CD4-positive, alpha-beta memory T cell (primary cell): ENCODE measurements around the gene PRIMA1. TPM values are rescaled to one million over a fixed set of nuclear protein-coding genes. Genes with fewer than 3 reads are reported as not detected.

Source experiments
- CTCF ChIA-PET: fragments of 350-600 bp; sonication (Branson Sonifier 250); formaldehyde crosslinking; loops from one replicate; lab custom pipeline; 2021; ENCODE audit warnings: inconsistent platforms; ENCODE audit not compliant: partially characterized antibody; lab: Charles Lee
- POLR2A ChIA-PET: fragments of 350-600 bp; sonication (Branson Sonifier 250); formaldehyde crosslinking; loops from one replicate; lab custom pipeline; 2021; ENCODE audit not compliant: partially characterized antibody; lab: Charles Lee
- DNase-seq, 5 donors: peaks; one replicate each; pipeline versions ENCODE4 v3.0.0 to v3.0.0-alpha.2; 2020 to 2022; ENCODE audit warnings: mixed read lengths in 1 of 5
- H3K27ac ChIP-seq: one replicate; pipeline ENCODE4 v1.7.0; 2013; ENCODE audit warnings: low read depth, low read length
- H3K27me3 ChIP-seq: 2 replicates; pipeline ENCODE4 v1.7.0; 2013; ENCODE audit warnings: mild to moderate bottlenecking, low read length, moderate library complexity; ENCODE audit not compliant: insufficient read depth
- H3K36me3 ChIP-seq: 2 replicates; pipeline ENCODE4 v1.7.0; 2013; ENCODE audit warnings: mild to moderate bottlenecking, low read length, moderate library complexity; ENCODE audit not compliant: insufficient read depth
- H3K4me1 ChIP-seq: 2 replicates; pipeline ENCODE4 v1.7.0; 2013; ENCODE audit warnings: mild to moderate bottlenecking, low read length, moderate library complexity; ENCODE audit not compliant: insufficient read depth
- H3K4me3 ChIP-seq, 2 donors: one replicate each; pipeline ENCODE4 v1.7.0; 2013; ENCODE audit warnings: low read length in 2 of 2, mild to moderate bottlenecking in 1 of 2
- H3K9me3 ChIP-seq, 2 donors: one replicate each; pipeline ENCODE4 v1.7.0; 2013; ENCODE audit warnings: low read length in 2 of 2, control low read depth in 1 of 2; ENCODE audit not compliant: control insufficient read depth in 1 of 2
- H3K27ac Mint-ChIP-seq, 7 donors: one replicate each; pipeline ENCODE4 v1.8.0; 2020 to 2021; ENCODE audit warnings: mixed read lengths in 7 of 7, mild to moderate bottlenecking in 6 of 7, inconsistent platforms in 3 of 7, moderate library complexity in 3 of 7
- H3K27me3 Mint-ChIP-seq, 2 donors: one replicate each; pipeline ENCODE4 v1.8.0; 2020 to 2021; ENCODE audit warnings: mixed read lengths in 2 of 2
- H3K36me3 Mint-ChIP-seq, 2 donors: one replicate each; pipeline ENCODE4 v1.8.0; 2020 to 2021; ENCODE audit warnings: mixed read lengths in 2 of 2, inconsistent platforms in 1 of 2, mild to moderate bottlenecking in 1 of 2
- H3K4me1 Mint-ChIP-seq, 4 donors: one replicate each; pipeline ENCODE4 v1.8.0; 2020 to 2021; ENCODE audit warnings: mixed read lengths in 4 of 4, mild to moderate bottlenecking in 1 of 4
- H3K4me3 Mint-ChIP-seq, 8 donors: one replicate each; pipeline ENCODE4 v1.8.0; 2020 to 2021; ENCODE audit warnings: mixed read lengths in 8 of 8, mild to moderate bottlenecking in 7 of 8, moderate library complexity in 6 of 8, inconsistent platforms in 3 of 8
- H3K9me3 Mint-ChIP-seq, 8 donors: one replicate each; pipeline ENCODE4 v1.8.0; 2020 to 2021; ENCODE audit warnings: mixed read lengths in 8 of 8, mild to moderate bottlenecking in 5 of 8, inconsistent platforms in 3 of 8, moderate library complexity in 1 of 8
- intact Hi-C: fragments of 100-400 bp; cut with micrococcal nuclease; formaldehyde crosslinking; loops from one replicate; pipeline ENCODE4 v1.15.1; 2023
- polyA plus RNA-seq, 2 donors: library from polyadenylated mRNA; unstranded; fragments of 300-500 nt; fragmentation: Illumina TruSeq; gene quantifications; one replicate each; pipeline ENCODE4 v1.2.3, GENCODE V29; 2021
- total RNA-seq, 2 experiments: library from RNA; stranded (reverse); gene quantifications; one replicate each; pipeline ENCODE4 v1.2.3, GENCODE V29; 2021

PRIMA1 gene
- total and polyA plus RNA-seq, 4 experiments from 2014 or later, result not detected

DNA sequence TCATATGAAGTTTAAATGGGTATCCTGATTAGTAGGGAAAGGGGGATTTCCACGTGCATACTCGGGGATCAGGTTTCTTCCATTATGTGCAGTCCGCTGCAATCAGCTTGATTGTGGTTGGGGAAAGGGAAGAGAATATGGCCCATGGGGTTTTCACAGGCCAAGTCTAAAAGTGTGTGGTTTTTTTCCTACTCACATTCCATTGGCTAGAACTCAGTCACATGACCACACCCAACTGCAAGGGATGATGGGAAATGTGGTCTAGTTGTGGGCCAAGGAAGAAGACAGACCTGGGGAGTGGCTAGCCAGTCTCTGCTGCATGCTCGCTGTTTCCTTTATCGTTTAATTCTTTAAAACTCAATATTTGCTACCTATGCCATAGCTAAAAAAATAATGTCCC lies 105.1 kb downstream of the PRIMA1 start:
- Histone ChIP-seq H3K4me3 (no peak overlapping the region), H3K9me3 (no peaks in the 10 kb centered on the region), H3K27me3 (no peaks in the 10 kb centered on the region), H3K36me3 (no peaks in the 10 kb centered on the region), H3K4me1 (no peaks in the 10 kb centered on the region), H3K27ac (no peak overlapping the region)
- ChIA-PET POLR2A (no interaction called here), CTCF (no interaction called here)
- no peaks in the 10 kb centered on the region for H3K36me3 Mint-ChIP-seq
- H3K4me1 Mint-ChIP-seq, result no peaks in the 10 kb centered on the region
- H3K9me3 Mint-ChIP-seq, result no peaks in the 10 kb centered on the region
- no peak overlapping the region for H3K4me3 Mint-ChIP-seq
- peaks cover 11 to 17% of the 10 kb centered on the region in 2 donors for H3K27me3 Mint-ChIP-seq
- intact Hi-C loops, result no loop called here
- no peak overlapping the region for H3K27ac Mint-ChIP-seq
- no peak for DNase-seq

DNA sequence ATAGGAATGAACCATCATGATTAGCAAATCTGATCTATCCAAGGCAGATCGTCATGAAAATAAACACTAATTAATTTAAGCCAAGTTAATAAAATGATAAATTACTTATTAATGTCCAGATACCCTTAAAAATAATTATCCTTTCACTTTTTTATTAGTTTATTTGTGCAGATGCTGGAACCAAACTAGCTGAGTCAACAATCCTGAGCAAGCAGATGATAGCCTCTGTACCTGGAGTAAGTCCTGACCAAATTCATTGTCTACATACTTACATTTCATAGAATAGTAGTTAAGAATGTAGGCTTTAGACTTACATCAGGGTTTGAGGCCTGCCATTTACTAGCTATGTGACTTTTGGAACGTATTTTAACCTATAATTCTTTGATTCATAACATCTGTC lies 105.8 kb downstream of the PRIMA1 start:
- Mint-ChIP-seq H3K36me3 (no peaks in the 10 kb centered on the region), H3K27ac (no peak overlapping the region), H3K4me1 (no peaks in the 10 kb centered on the region), H3K9me3 (no peaks in the 10 kb centered on the region), H3K27me3 (peaks cover 9 to 18% of the 10 kb centered on the region in 2 donors), H3K4me3 (no peak overlapping the region)
- no peak for DNase-seq
- H3K9me3 ChIP-seq, result no peaks in the 10 kb centered on the region
- POLR2A ChIA-PET, result no interaction called here
- no peaks in the 10 kb centered on the region for H3K27me3 ChIP-seq
- intact Hi-C loops, result no loop called here
- H3K4me3 ChIP-seq, result no peak overlapping the region
- CTCF ChIA-PET, result no interaction called here
- no peaks in the 10 kb centered on the region for H3K36me3 ChIP-seq
- H3K27ac ChIP-seq, result no peak overlapping the region
- H3K4me1 ChIP-seq, result no peaks in the 10 kb centered on the region

DNA sequence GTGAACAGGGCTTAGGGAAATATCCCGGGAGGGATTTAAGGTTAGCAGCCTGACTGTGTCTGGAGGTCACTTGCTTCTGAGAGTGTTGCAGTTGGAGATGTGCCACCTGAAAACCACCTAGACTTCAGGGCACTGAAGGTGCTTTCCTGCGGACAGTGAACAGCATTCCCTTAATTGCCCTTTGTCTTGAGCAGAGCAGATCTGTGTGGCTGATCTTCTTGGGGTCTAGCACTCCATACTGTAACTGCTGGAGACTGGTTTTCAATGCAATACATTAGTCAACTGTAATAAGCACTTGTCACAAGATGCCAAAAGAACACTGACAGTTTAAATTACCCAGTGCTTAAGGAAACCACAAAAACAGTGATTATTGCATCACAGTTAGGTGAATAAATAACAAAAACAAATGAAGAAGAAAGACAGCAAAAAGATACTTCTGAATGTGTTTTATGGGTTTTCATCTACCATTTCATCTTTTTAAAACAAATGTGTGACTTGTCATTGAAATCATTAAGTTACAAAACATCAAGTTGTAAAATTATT lies 111.8 kb downstream of the PRIMA1 start:
- no peak for DNase-seq
- H3K4me1 ChIP-seq, result no peaks in the 10 kb centered on the region
- H3K4me3 ChIP-seq, result no peak overlapping the region
- POLR2A ChIA-PET, result no interaction called here
- CTCF ChIA-PET, result no interaction called here
- Mint-ChIP-seq H3K4me3 (no peak overlapping the region), H3K36me3 (no peaks in the 10 kb centered on the region), H3K27me3 (peaks cover 5 to 8% of the 10 kb centered on the region in 2 donors), H3K9me3 (no peaks in the 10 kb centered on the region), H3K4me1 (no peaks in the 10 kb centered on the region), H3K27ac (no peak overlapping the region)
- H3K27me3 ChIP-seq, result no peaks in the 10 kb centered on the region
- no peak overlapping the region for H3K27ac ChIP-seq
- H3K36me3 ChIP-seq, result no peaks in the 10 kb centered on the region
- intact Hi-C loops, result no loop called here
- no peaks in the 10 kb centered on the region for H3K9me3 ChIP-seq

DNA sequence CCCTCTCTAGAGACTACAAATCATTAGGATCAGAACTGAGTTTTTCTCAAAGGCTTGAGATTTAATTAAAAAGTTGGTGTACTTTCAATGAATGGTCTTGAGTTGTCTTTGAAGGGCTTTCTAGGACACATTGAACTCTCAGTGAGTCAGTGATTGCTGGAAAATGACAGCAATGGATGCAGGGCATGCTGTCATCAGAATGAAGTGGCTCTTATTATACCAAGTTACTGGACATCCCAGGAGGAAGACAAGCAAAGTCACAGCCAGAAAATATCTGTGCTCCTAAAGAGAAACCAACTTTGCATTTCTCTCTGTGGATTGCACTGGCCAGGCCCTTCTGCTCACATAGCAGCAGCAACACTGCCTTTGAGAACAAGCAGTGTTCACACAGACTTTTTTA lies 112.6 kb downstream of the PRIMA1 start:
- no peaks in the 10 kb centered on the region for H3K4me1 ChIP-seq
- H3K4me1 Mint-ChIP-seq, result no peaks in the 10 kb centered on the region
- CTCF ChIA-PET, result no interaction called here
- intact Hi-C loops, result no loop called here
- no peaks in the 10 kb centered on the region for H3K36me3 ChIP-seq
- H3K9me3 ChIP-seq, result no peaks in the 10 kb centered on the region
- no peak overlapping the region for H3K4me3 ChIP-seq
- H3K27ac ChIP-seq, result no peak overlapping the region
- H3K27me3 Mint-ChIP-seq, result peaks cover 5 to 8% of the 10 kb centered on the region in 2 donors
- no peaks in the 10 kb centered on the region for H3K9me3 Mint-ChIP-seq
- no peak overlapping the region for H3K27ac Mint-ChIP-seq
- no peaks in the 10 kb centered on the region for H3K36me3 Mint-ChIP-seq
- H3K4me3 Mint-ChIP-seq, result no peak overlapping the region
- H3K27me3 ChIP-seq, result no peaks in the 10 kb centered on the region
- DNase-seq, result no peak
- POLR2A ChIA-PET, result no interaction called here

DNA sequence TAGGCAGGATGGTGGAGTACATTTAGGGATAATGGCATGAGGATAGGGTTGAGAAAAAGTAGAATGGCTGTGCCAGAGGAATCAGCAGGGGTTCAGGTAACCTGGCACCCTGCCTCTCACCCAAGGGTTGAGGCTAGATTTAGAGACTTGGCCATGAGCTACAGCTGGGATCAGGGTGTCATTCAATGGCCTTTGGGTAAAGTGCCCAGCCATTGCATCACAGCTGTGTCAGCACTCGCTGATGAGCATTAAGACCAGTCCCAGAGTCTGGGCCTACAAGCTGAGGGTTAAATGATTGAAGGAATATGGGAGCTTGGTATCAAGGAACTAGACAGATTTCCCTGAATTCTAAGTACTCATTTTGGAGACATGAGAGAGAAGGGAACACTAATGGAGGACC lies 113.9 kb downstream of the PRIMA1 start:
- no peaks in the 10 kb centered on the region for H3K9me3 Mint-ChIP-seq
- CTCF ChIA-PET, result no interaction called here
- H3K4me1 Mint-ChIP-seq, result no peaks in the 10 kb centered on the region
- no peak for DNase-seq
- Histone ChIP-seq H3K27ac (no peak overlapping the region), H3K4me3 (no peak overlapping the region), H3K27me3 (peaks cover 3% of the 10 kb centered on the region), H3K4me1 (no peaks in the 10 kb centered on the region), H3K36me3 (no peaks in the 10 kb centered on the region), H3K9me3 (no peaks in the 10 kb centered on the region)
- H3K4me3 Mint-ChIP-seq, result no peak overlapping the region
- peaks cover 5 to 6% of the 10 kb centered on the region in 2 donors for H3K27me3 Mint-ChIP-seq
- peak overlapping the region in 1 of 7 donors; percentile 63 for H3K27ac Mint-ChIP-seq
- H3K36me3 Mint-ChIP-seq, result no peaks in the 10 kb centered on the region
- POLR2A ChIA-PET, result no interaction called here
- intact Hi-C loops, result no loop called here

DNA sequence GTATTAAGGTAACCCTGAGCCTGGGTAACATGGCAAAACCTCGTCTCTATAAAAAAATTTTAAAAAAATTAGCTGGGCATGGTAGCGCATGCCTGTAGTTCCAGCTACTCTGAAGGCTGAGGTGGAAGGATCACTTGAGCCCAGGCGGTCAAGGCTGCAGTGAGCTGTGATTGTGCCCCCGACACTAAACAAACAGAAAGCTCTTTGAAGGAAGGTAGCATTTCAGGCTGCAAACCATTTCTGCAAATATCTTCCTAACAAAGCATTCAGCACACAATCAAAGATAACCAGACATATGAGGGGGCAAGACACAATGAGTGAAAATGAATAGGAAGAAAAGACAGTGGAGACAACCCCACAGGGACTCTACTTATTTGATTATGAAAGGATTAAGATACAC lies 118.7 kb downstream of the PRIMA1 start:
- H3K9me3 Mint-ChIP-seq, result peaks cover 3 to 28% (median 16%) of the 10 kb centered on the region in 8 donors
- ChIA-PET CTCF (interaction anchor here (1.1 kb wide), 1 partner anchor 15 kb away, joined by 4 read pairs; no protein-coding TSS in a partner anchor), POLR2A (no interaction called here)
- peaks cover 0 to 4% of the 10 kb centered on the region in 2 donors for H3K36me3 Mint-ChIP-seq
- Histone ChIP-seq H3K27ac (no peak overlapping the region), H3K36me3 (no peaks in the 10 kb centered on the region), H3K4me1 (no peaks in the 10 kb centered on the region), H3K27me3 (peaks cover 3% of the 10 kb centered on the region), H3K9me3 (peaks cover 0 to 7% of the 10 kb centered on the region in 2 donors), H3K4me3 (no peak overlapping the region)
- intact Hi-C loops, result no loop called here
- H3K4me3 Mint-ChIP-seq, result no peak overlapping the region
- H3K27ac Mint-ChIP-seq, result no peak overlapping the region
- no peak for DNase-seq
- H3K4me1 Mint-ChIP-seq, result no peaks in the 10 kb centered on the region
- peaks cover 7 to 10% of the 10 kb centered on the region in 2 donors for H3K27me3 Mint-ChIP-seq
